Measurements from ENCODE around the gene TTC39C. TPM values are rescaled to one million over a fixed set of nuclear protein-coding genes. Genes with fewer than 3 reads are reported as not detected.

TTC39C gene
- total RNA-seq, 1 experiment from 2014 or later: not detected

DNA sequence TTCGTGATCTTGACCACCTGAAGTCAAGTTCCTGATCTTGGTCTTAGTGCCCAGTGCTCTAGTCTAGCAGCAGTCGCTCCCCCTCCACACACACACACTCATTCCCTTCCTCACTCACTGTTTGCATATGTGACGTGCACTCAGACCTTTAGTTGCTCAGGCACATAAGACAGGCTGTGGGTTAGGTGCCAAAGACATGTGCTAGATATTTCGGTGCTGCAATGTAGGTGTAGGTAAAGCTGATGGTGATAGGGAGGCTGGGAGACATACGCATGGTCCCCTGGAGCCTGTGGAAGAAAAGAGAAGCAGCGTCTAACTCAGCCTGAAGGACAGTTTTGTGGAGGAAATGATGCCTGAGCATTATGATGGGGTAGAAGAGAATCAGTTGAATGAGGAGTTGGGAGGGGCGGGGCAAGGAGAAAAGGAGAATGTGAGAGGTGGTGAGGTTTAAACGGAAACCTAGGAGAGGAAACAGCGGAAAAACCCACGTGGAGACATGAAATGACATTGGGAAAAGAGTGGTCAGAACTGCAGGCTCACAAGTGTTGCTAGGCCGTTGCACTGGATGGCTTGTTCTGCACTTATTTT, 3.8 kb downstream of the TTC39C start:
- Histone ChIP-seq H3K27me3 (ENCODE audit: low read length) (0 out of 2 replicates have a peak, but pooled peaks cover 4% of the 10 kb centered on the region), H3K79me2 (ENCODE audit: low read length) (no peaks in the 10 kb centered on the region), H3K27ac (ENCODE audit: low read length) (no peak overlapping the region), H3K36me3 (ENCODE audit: insufficient read depth, low read length) (no peaks in the 10 kb centered on the region), H3K4me2 (ENCODE audit: low read depth, low read length, poor library complexity, severe bottlenecking) (no peak overlapping the region), H3K4me1 (ENCODE audit: low read length) (peaks cover 15% of the 10 kb centered on the region), H3K9me2 (replicated peaks; ENCODE audit: insufficient read depth, low read length) (no peaks in the 10 kb centered on the region), H3K9me3 (ENCODE audit: low read length) (no peaks in the 10 kb centered on the region), H4K20me1 (ENCODE audit: insufficient read depth, low read depth, low read length) (no peaks in the 10 kb centered on the region), H3K9ac (ENCODE audit: low read length) (no peak overlapping the region), H2AFZ (ENCODE audit: low read length) (no peak overlapping the region), H3K4me3 (ENCODE audit: low read length) (no peak overlapping the region)
- no peak for DNase-seq

DNA sequence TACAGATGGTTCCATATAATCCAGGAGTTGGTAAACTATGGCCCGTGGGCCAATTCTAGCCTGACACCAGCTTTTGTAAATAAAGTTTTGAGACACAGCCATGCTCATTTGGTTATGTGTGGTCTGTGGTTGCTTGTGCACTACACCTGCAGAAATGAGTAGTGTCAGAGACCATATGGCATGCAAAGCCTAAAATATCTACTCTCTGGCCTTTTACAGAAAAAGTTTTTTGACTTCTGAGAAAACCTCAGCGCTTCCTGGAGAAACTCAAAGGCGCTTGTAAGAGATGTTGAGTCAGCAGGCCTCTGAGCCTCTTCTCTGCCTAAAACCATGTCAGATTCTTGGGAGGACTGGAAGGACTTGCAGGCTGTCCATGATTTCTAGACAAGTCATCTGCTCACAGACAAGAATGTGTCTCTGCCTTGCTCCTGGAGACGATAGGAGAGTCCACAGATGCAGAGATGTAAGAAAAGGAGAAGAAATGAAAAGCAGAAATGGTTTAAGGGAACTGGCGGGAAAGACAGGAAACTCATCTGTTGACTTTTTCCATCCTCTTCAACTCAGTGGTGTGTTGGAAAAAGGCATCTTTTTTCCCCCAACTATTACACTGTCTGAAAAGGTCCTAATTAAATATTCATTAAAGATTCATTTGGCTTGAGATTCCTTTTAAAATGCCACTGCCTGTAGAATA, 5.2 kb downstream of the TTC39C start:
- Histone ChIP-seq H3K36me3 (ENCODE audit: insufficient read depth, low read length) (no peaks in the 10 kb centered on the region), H2AFZ (ENCODE audit: low read length) (no peak overlapping the region), H3K9me2 (replicated peaks; ENCODE audit: insufficient read depth, low read length) (no peaks in the 10 kb centered on the region), H3K4me3 (ENCODE audit: low read length) (no peak overlapping the region), H3K9me3 (ENCODE audit: low read length) (no peaks in the 10 kb centered on the region), H3K4me2 (ENCODE audit: low read depth, low read length, poor library complexity, severe bottlenecking) (no peak overlapping the region), H3K4me1 (ENCODE audit: low read length) (peaks cover 6% of the 10 kb centered on the region), H3K27ac (ENCODE audit: low read length) (no peak overlapping the region), H3K27me3 (ENCODE audit: low read length) (no peaks in the 10 kb centered on the region), H3K79me2 (ENCODE audit: low read length) (no peaks in the 10 kb centered on the region), H3K9ac (ENCODE audit: low read length) (no peak overlapping the region), H4K20me1 (ENCODE audit: insufficient read depth, low read depth, low read length) (no peaks in the 10 kb centered on the region)
- DNase-seq: no peak

GRCh38 chr18:24021505-24021904, 7.0 kb downstream of the TTC39C start:
- H3K4me1 ChIP-seq (ENCODE audit: low read length): no peaks in the 10 kb centered on the region
- no peak for DNase-seq
- no peaks in the 10 kb centered on the region for H3K79me2 ChIP-seq (ENCODE audit: low read length)

GRCh38 chr18:24022161-24022560, 7.6 kb downstream of the TTC39C start:
- Histone ChIP-seq H3K9me2 (replicated peaks; ENCODE audit: insufficient read depth, low read length) (no peaks in the 10 kb centered on the region), H3K27ac (ENCODE audit: low read length) (no peak overlapping the region), H3K4me2 (ENCODE audit: low read depth, low read length, poor library complexity, severe bottlenecking) (no peak overlapping the region), H3K9ac (ENCODE audit: low read length) (no peak overlapping the region), H4K20me1 (ENCODE audit: insufficient read depth, low read depth, low read length) (no peaks in the 10 kb centered on the region), H3K36me3 (ENCODE audit: insufficient read depth, low read length) (no peaks in the 10 kb centered on the region), H3K4me1 (ENCODE audit: low read length) (no peaks in the 10 kb centered on the region), H3K79me2 (ENCODE audit: low read length) (no peaks in the 10 kb centered on the region), H3K4me3 (ENCODE audit: low read length) (no peak overlapping the region), H3K27me3 (ENCODE audit: low read length) (no peaks in the 10 kb centered on the region), H2AFZ (ENCODE audit: low read length) (no peak overlapping the region), H3K9me3 (ENCODE audit: low read length) (no peaks in the 10 kb centered on the region)
- DNase-seq: no peak

More at GRCh38 chr18:24021505-24021904, 7.0 kb downstream of the TTC39C start:
- no peaks in the 10 kb centered on the region for H3K9me2 ChIP-seq (replicated peaks; ENCODE audit: insufficient read depth, low read length)
- H3K4me2 ChIP-seq (ENCODE audit: low read depth, low read length, poor library complexity, severe bottlenecking): no peak overlapping the region
- H3K36me3 ChIP-seq (ENCODE audit: insufficient read depth, low read length): no peaks in the 10 kb centered on the region
- no peak overlapping the region for H3K4me3 ChIP-seq (ENCODE audit: low read length)
- H2AFZ ChIP-seq (ENCODE audit: low read length): no peak overlapping the region
- no peaks in the 10 kb centered on the region for H3K27me3 ChIP-seq (ENCODE audit: low read length)
- no peak overlapping the region for H3K27ac ChIP-seq (ENCODE audit: low read length)
- no peaks in the 10 kb centered on the region for H3K9me3 ChIP-seq (ENCODE audit: low read length)
- no peak overlapping the region for H3K9ac ChIP-seq (ENCODE audit: low read length)
- H4K20me1 ChIP-seq (ENCODE audit: insufficient read depth, low read depth, low read length): no peaks in the 10 kb centered on the region

DNA sequence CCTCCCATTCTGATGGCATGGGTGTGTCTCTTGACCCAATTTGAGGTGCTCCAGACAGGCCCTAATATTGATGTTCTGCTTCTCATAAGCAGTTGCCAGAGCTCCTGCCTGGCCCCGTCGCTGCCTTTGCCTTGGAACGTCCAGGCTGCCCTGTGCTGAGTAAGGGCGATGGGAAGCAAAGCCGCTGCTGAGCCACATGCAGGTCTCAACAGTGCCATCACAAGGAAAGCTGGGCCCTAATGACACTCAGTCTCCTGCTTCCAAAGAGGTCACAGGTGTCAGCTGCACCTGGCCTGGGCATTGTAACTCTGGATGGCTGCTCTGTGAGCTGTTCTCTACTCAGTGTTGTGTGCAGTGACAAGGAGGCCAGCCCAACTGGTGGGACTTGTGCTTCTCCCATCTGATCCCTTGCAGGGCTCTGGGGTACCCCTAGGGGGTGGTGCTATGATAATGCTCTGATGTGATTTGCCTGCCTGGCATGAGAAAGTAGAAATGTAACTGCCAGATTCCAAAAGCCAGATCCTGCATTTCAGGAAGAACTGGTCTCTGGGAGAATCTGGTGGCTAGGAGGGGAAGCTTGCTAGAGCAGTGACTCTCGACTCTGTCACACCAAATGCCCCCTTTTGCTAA, 8.7 kb downstream of the TTC39C start:
- H3K4me3 ChIP-seq (ENCODE audit: low read length): no peak overlapping the region
- no peak overlapping the region for H3K4me2 ChIP-seq (ENCODE audit: low read depth, low read length, poor library complexity, severe bottlenecking)
- no peak overlapping the region for H3K27ac ChIP-seq (ENCODE audit: low read length)
- H3K27me3 ChIP-seq (ENCODE audit: low read length): no peaks in the 10 kb centered on the region
- H2AFZ ChIP-seq (ENCODE audit: low read length): no peak overlapping the region
- H3K79me2 ChIP-seq (ENCODE audit: low read length): no peaks in the 10 kb centered on the region
- no peaks in the 10 kb centered on the region for H4K20me1 ChIP-seq (ENCODE audit: insufficient read depth, low read depth, low read length)
- H3K9me2 ChIP-seq (replicated peaks; ENCODE audit: insufficient read depth, low read length): no peaks in the 10 kb centered on the region
- H3K4me1 ChIP-seq (ENCODE audit: low read length): no peaks in the 10 kb centered on the region
- DNase-seq: no peak
- no peaks in the 10 kb centered on the region for H3K9me3 ChIP-seq (ENCODE audit: low read length)
- no peak overlapping the region for H3K9ac ChIP-seq (ENCODE audit: low read length)
- H3K36me3 ChIP-seq (ENCODE audit: insufficient read depth, low read length): no peaks in the 10 kb centered on the region

- no peak overlapping the region for H3K4me2 ChIP-seq (ENCODE audit: low read depth, low read length, poor library complexity, severe bottlenecking)
- H3K4me3 ChIP-seq (ENCODE audit: low read length): no peak overlapping the region
- H4K20me1 ChIP-seq (ENCODE audit: insufficient read depth, low read depth, low read length): no peaks in the 10 kb centered on the region
- no peaks in the 10 kb centered on the region for H3K79me2 ChIP-seq (ENCODE audit: low read length)
- no peak overlapping the region for H3K27ac ChIP-seq (ENCODE audit: low read length)
- H3K9ac ChIP-seq (ENCODE audit: low read length): no peak overlapping the region
- no peak overlapping the region for H2AFZ ChIP-seq (ENCODE audit: low read length)
- H3K36me3 ChIP-seq (ENCODE audit: insufficient read depth, low read length): no peaks in the 10 kb centered on the region
- H3K9me2 ChIP-seq (replicated peaks; ENCODE audit: insufficient read depth, low read length): no peaks in the 10 kb centered on the region
- DNase-seq: no peak
- H3K27me3 ChIP-seq (ENCODE audit: low read length): no peaks in the 10 kb centered on the region
- H3K9me3 ChIP-seq (ENCODE audit: low read length): no peaks in the 10 kb centered on the region
- H3K4me1 ChIP-seq (ENCODE audit: low read length): no peaks in the 10 kb centered on the region
These were observed 9.9 kb downstream of the TTC39C start for GRCh38 chr18:24024425-24024824.

DNA sequence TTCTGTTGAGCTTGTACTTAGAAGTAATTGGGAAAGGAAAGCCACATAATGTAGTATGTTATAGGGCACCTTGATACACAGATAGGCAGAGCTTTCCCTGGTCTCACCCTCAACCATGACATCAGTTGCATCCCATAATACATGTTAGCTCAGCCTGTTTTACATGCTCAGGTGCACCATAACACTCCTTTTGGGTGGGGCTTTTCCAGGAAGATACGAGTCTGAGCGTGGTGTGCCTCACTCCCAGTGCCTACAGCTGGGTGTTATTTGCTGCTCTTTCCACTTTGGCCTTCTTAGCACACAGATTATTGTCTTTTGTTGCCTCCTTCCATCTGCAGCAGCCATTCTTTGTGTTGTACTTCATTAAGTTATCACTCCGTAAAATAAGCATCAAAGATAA, 11.9 kb downstream of the TTC39C start:
- Histone ChIP-seq H4K20me1 (ENCODE audit: insufficient read depth, low read depth, low read length) (no peaks in the 10 kb centered on the region), H3K79me2 (ENCODE audit: low read length) (no peaks in the 10 kb centered on the region), H3K27me3 (ENCODE audit: low read length) (no peaks in the 10 kb centered on the region), H3K9me2 (replicated peaks; ENCODE audit: insufficient read depth, low read length) (no peaks in the 10 kb centered on the region), H3K4me2 (ENCODE audit: low read depth, low read length, poor library complexity, severe bottlenecking) (no peak overlapping the region), H3K9ac (ENCODE audit: low read length) (no peak overlapping the region), H3K4me3 (ENCODE audit: low read length) (no peak overlapping the region), H3K27ac (ENCODE audit: low read length) (no peak overlapping the region), H2AFZ (ENCODE audit: low read length) (no peak overlapping the region), H3K9me3 (ENCODE audit: low read length) (no peaks in the 10 kb centered on the region), H3K4me1 (ENCODE audit: low read length) (no peaks in the 10 kb centered on the region), H3K36me3 (ENCODE audit: insufficient read depth, low read length) (no peaks in the 10 kb centered on the region)
- DNase-seq: no peak

DNA sequence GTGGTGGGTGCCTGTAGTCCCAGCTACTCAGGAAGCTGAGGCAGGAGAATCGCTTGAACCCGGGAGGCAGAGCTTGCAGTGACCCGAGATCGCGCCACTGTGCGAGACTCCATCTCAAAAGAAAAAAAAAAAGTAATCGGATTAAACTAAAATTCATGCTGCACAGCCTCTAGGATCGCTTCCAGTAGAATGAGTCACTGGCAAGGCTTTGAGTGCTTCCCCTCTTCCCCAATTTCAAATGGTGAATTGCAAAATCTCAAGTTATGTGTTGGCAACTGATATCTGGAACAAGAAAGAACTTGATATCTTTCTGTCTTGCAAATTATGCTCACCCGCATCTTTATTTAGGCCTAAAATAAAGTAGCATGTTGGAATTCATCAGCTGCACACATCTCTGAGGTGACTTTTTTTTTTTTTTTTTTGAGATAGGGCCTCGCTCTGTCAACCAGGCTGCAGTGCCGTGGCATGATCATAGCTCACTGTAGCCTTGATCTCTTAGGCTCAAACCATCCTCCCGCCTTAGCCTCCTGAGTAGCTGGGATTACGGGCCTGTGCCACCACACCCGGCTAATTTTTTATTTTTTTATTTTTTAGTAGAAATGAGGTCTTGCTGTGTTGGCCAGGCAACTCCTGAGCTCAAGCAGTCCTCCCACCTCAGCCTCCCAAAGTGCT, 12.7 kb downstream of the TTC39C start:
- Histone ChIP-seq H4K20me1 (ENCODE audit: insufficient read depth, low read depth, low read length) (no peaks in the 10 kb centered on the region), H3K9me2 (replicated peaks; ENCODE audit: insufficient read depth, low read length) (no peaks in the 10 kb centered on the region), H3K36me3 (ENCODE audit: insufficient read depth, low read length) (no peaks in the 10 kb centered on the region), H3K79me2 (ENCODE audit: low read length) (no peaks in the 10 kb centered on the region), H3K27ac (ENCODE audit: low read length) (no peak overlapping the region), H3K4me3 (ENCODE audit: low read length) (no peak overlapping the region), H3K9me3 (ENCODE audit: low read length) (no peaks in the 10 kb centered on the region), H3K4me2 (ENCODE audit: low read depth, low read length, poor library complexity, severe bottlenecking) (no peak overlapping the region), H3K9ac (ENCODE audit: low read length) (no peak overlapping the region), H3K4me1 (ENCODE audit: low read length) (no peaks in the 10 kb centered on the region), H3K27me3 (ENCODE audit: low read length) (no peaks in the 10 kb centered on the region), H2AFZ (ENCODE audit: low read length) (no peak overlapping the region)
- DNase-seq: no peak
